HG02678 (cell line): ENCODE results near the gene OR5C1.
"Not testable (repeated sequence)": the region's sequence is repeated elsewhere in the genome, so short reads cannot be mapped to it uniquely, and the experiment has no call there.

ENCODE experiments used
- ATAC-seq: cut with Tn5 transposase; IDR thresholded peaks from one replicate; pipeline ENCODE4 v1.9.1; 2021; ENCODE audit warnings: mild to moderate bottlenecking, moderate library complexity; ENCODE audit not compliant: unreplicated experiment

Gene OR5C1

DNA sequence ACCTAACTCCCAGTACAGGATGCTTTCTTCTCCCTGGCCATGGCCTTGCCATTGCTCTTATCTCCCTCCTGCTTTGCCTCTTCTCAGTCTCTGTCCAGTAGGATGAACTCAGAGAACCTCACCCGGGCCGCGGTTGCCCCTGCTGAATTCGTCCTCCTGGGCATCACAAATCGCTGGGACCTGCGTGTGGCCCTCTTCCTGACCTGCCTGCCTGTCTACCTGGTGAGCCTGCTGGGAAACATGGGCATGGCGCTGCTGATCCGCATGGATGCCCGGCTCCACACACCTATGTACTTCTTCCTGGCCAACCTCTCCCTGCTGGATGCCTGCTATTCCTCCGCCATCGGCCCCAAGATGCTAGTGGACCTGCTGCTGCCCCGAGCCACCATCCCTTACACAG, at the start of gene OR5C1:
TSS of gene OR5C1 (plus strand) at position 103 of the 400 bp plus-strand sequence. CDS start at position 103, 0 bp downstream.
- no peak for ATAC-seq

DNA sequence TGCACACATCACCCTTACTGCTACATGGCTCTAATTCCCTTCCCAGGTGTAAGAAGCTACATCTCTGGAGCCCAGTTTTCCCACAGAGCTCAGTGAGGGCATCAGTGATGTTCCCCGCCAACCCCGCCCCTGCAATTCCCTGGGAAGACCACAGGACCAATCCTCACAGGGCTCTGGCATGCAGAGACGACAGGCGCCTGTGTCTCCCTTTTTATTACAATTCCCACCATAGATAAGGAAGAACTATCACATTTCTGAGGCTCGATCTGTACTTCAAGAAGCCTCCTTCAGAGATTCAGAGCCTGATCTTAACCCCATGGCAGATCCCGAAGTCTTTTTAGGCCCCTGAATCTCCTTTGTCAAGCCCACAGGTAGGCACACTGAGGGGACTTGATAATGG, 46.7 kb upstream of the OR5C1 start, which contains the start of gene OR1L6:
TSS of gene OR1L6 (plus strand) at position 301 of the 400 bp plus-strand sequence. CDS start 7,545 bp downstream, outside the sequence.
- no peak for ATAC-seq

DNA sequence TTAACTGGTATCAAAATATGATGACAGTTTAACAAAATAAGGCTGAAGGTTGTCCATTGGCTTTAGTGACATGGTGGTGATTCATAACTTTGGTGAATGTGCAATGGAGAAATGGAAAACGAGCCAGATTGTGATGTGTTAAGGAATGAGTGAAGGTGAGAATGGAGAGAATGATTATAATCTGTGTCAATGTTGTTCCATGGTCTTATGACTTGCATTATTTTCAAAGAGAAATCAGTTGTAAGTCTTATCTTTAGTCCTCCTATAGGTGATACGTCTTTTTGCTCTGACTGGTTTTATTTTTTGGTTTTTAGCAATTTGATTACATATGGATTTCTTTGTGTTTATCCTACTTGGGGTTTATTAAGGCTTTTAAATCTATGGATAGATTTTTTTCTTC, 33.9 kb upstream of the OR5C1 start:
- no peak for ATAC-seq

DNA sequence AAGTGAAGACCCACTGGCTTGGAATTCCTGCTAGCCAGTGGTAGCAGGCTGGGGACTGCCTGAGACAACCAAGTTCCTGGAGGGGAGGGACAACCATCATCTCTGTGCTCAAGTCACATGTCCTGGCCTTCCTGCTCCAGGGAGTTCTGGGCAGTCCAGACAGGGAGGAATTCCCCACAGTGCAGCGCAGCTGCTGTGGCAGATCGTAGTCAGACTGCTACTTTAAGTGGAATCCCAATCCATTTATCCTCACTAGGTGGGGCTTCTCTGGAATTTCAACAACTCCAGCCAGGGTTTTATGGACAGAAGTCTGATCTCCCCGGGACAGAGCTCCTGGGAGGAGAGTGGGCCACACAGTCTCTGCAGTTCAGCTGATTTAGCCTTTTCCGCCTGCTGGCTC, 20.9 kb upstream of the OR5C1 start:
- no peak for ATAC-seq

- no peak for ATAC-seq
These were observed 11.7 kb upstream of the OR5C1 start for GRCh38 chr9:122777052-122777451.

- ATAC-seq = no peak
These were observed 10.7 kb upstream of the OR5C1 start for GRCh38 chr9:122777935-122778627.

DNA sequence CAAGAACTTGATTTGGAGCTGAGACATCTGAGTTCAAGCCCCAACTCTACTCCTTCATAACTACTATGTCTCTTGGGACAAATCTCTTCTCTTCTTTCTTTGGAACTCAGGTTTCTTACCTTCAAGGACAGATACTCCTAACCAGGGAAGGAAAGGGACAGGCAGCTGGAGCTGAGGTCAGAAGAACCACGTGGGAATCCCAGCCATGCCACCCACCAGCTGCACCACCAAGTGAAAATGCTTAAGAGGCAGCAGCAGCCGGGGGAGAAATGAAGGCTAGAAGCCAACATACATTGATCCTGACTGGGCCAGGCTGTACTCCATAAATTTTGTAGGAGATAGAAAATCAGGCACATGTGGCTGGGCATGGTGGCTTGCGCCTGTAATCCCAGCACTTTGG, 9.6 kb upstream of the OR5C1 start:
- ATAC-seq = no peak

GRCh38 chr9:122780026-122780425, 8.7 kb upstream of the OR5C1 start:
- ATAC-seq = no peak

- no peak for ATAC-seq
These were observed 7.1 kb upstream of the OR5C1 start for GRCh38 chr9:122781671-122782070.

DNA sequence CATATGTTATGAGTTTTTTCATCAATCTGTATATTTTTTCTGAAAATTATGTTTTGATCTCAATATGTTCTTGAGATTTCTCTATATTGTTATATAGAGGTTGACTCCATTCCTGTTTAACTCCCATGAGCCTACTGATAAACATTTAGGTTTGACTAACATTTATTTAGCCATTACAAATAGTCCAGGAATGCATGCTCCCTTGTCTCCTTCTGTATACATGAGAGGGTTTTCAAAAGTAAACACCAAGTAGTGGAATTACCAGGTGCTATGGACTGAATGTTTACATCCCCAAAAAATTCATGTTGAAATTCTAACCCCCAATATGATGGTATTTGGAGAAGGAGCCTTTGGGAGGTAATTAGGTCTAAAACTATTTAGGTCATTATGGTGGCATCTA, 3.5 kb upstream of the OR5C1 start:
- ATAC-seq = no peak

DNA sequence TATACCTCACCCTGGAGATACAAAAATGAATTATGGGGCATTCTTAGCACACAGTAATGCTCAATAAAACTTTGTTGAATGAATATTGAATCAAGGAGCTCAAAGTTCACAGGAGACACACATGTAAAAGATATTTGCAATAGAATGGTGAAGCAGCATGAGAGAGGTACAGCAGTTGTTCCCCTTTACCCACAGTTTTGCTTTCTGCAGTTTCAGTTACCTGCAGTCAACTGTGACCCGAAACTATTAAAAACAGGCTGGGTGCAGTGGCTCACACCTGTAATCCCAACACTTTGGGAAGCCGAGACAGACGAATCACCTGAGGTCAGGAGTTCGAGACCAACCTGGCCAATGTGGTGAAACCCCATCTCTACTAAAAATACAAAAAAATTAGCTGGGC, 2.4 kb upstream of the OR5C1 start:
- ATAC-seq = no peak

DNA sequence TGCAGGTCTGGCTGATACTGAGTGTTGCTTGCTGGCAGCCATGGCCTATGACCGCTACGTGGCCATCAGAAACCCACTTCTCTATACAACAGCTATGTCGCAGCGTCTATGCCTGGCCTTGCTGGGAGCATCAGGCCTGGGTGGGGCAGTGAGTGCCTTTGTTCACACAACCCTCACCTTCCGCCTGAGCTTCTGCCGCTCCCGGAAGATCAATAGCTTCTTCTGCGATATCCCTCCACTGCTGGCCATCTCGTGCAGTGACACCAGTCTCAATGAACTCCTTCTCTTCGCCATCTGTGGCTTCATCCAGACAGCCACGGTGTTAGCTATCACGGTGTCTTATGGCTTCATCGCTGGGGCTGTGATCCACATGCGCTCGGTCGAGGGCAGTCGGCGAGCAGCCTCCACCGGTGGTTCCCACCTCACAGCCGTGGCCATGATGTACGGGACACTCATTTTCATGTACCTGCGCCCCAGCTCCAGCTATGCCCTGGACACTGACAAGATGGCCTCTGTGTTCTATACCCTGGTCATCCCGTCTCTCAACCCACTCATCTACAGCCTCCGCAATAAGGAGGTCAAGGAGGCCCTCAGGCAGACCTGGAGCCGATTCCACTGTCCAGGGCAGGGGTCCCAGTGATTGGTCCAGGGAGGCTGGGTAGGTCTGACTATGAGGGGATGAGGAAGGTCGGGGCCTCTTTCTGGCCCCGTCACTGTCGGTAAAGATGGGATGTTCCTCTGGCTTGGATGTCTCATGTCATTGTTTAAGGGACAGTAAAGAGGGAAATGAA, 718 bp downstream of the OR5C1 start:
- no peak for ATAC-seq

DNA sequence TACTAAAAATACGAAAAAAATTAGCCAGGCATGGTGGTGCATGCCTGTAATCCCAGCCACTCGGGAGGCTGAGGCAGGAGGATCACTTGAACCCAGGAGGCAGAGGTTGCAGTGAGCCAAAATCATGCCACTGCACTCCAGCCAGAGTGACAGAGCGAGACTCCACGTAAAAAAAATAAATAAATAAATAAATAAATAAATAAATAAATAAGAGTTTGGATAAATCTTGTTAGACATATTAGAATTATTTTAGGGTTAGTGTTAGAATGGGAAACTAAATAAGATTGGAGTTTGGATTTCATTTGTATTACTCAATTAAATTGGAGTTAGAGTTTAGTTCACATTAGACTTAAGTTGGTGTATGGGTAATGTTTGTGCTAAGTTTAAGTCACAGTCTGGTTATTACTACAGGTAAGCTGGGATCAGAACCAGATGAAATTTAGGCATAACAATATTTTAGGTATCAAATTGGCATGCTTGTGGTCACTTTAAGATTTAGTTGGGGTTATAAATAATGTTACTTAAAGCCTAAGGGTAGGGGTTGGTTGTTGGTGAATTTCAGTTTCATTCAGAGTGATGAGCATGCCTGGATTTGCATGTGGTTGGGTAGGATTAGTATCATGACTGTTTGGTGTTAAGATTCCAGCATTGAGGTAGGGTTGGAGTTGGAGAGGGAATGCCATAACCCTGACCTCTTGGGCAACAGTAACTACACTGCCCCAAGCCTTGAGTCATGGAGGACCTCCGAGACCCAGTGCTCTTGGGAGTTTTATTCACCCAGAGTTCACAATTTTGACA, 3.3 kb downstream of the OR5C1 start:
- ATAC-seq = no peak

GRCh38 chr9:122797316-122798063, 8.8 kb downstream of the OR5C1 start:
- ATAC-seq = no peak

- ATAC-seq = no peak
These were observed 11.6 kb downstream of the OR5C1 start, which contains the start of gene OR1K1 for GRCh38 chr9:122800066-122801060. TSS of gene OR1K1 (plus strand) at chr9:122800123. CDS start at chr9:122800123, 0 bp downstream.

DNA sequence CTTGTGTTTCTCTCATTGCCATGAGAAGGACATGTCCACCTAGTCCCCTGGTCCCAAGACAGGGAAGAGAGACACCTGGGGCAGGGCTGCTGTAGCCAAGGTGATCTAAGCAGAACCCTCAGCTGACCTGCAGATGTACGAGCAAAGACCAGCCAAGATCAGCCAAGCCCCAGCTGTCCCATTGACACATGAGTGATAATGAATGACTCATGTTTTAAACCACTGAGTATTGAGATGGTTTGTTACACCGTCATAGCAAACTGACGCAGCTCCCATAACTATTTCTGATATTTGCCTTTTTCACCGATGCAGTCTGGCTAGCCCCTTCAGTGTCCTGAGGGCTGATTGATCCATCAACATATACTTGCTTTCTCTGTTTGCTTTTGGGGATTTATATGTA, 17.9 kb downstream of the OR5C1 start:
- ATAC-seq = no peak

GRCh38 chr9:122807271-122807900, 18.7 kb downstream of the OR5C1 start:
- ATAC-seq = no peak

- ATAC-seq = no peak
These were observed 19.4 kb downstream of the OR5C1 start for GRCh38 chr9:122808141-122808540.

DNA sequence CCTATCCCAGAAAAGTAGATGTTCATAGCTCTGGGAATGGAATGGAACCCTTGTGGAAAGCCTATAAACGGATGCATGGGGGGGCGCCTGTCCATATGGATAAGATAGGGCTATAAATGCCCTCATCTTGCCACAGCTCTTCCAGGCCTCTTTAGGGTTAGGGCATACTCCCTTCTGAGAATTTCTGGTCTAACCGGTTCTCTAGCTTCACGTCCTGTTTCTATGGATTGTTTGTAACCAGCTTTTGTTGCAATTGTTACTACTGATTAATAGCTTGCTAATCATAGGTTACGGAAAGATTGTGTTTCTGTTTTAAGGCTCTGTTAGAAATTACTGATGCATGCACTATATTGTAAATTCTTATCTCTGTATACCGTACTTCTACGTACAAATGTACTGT, 20.5 kb downstream of the OR5C1 start:
- ATAC-seq = not testable (repeated sequence)
